HepG2 (cell line): ENCODE measurements around the gene PSKH1. TPM values are rescaled to one million over a fixed set of nuclear protein-coding genes. Genes with fewer than 3 reads are reported as not detected.

Experiments used
- AGO1 ChIP-seq: fragments of 200-400 bp; formaldehyde crosslinking; IDR thresholded peaks from 2 replicates; pipeline ENCODE4 v1.6.1; 2017; ENCODE audit warnings: mild to moderate bottlenecking, low read depth, low read length, moderate library complexity; ENCODE audit not compliant: poor library complexity, severe bottlenecking
- CCAR2 ChIP-seq: fragments of 200-400 bp; formaldehyde crosslinking; optimal IDR thresholded peaks from 2 replicates; pipeline ENCODE3; 2018; ENCODE audit warnings: low read depth, mild to moderate bottlenecking, low read length, moderate library complexity
- DR1 ChIP-seq: sonication (generic); formaldehyde crosslinking; IDR thresholded peaks from 2 replicates; pipeline ENCODE4 v1.8.0; 2021; ENCODE audit warnings: mild to moderate bottlenecking, missing genetic modification reagents, inconsistent platforms
- EP300 ChIP-seq, 3 experiments: sonication (generic) in 1 of 3; formaldehyde crosslinking in 1 of 3; IDR thresholded peaks; 2 replicates each; pipeline versions ENCODE4 v1.5.1 to v1.6.1; 2011 to 2020; ENCODE audit warnings: low read depth in 2 of 3, low read length in 2 of 3, borderline replicate concordance in 1 of 3, improper control_type of control experiment in 1 of 3, mild to moderate bottlenecking in 1 of 3, missing genetic modification reagents in 1 of 3, moderate library complexity in 1 of 3
- FOXK2 ChIP-seq: fragments of 450-650 bp; IDR thresholded peaks from 2 replicates; pipeline ENCODE4 v1.6.1; 2016
- HNRNPLL ChIP-seq: fragments of 200-400 bp; formaldehyde crosslinking; IDR thresholded peaks from 2 replicates; pipeline ENCODE4 v1.6.1; 2017; ENCODE audit warnings: mild to moderate bottlenecking, low read depth, low read length; ENCODE audit not compliant: poor library complexity, severe bottlenecking
- KMT2B ChIP-seq: IDR thresholded peaks from 2 replicates; pipeline ENCODE4 v1.6.1; 2016; ENCODE audit warnings: missing genetic modification reagents, missing compliant biosample characterization
- NFRKB ChIP-seq: fragments of 450-650 bp; IDR thresholded peaks from 2 replicates; pipeline ENCODE4 v1.6.1; 2017
- PHB2 ChIP-seq: fragments of 450-650 bp; IDR thresholded peaks from 2 replicates; pipeline ENCODE4 v1.6.1; 2018; ENCODE audit not compliant: partially characterized antibody
- RFX3 ChIP-seq: IDR thresholded peaks from 2 replicates; pipeline ENCODE4 v1.6.1; 2016; ENCODE audit warnings: missing biosample characterization, missing genetic modification reagents
- TCF7L2 ChIP-seq: IDR thresholded peaks from 2 replicates; pipeline ENCODE4 v1.6.1; 2011; ENCODE audit warnings: mild to moderate bottlenecking, low read depth, low read length, moderate library complexity
- ZNF207 ChIP-seq: fragments of 450-650 bp; IDR thresholded peaks from 2 replicates; pipeline ENCODE4 v1.6.1; 2016; ENCODE audit warnings: antibody characterized with exemption, borderline replicate concordance
- ZNF317 ChIP-seq: sonication (generic); formaldehyde crosslinking; IDR thresholded peaks from 2 replicates; pipeline ENCODE4 v1.5.0; 2020; ENCODE audit warnings: mild to moderate bottlenecking, missing genetic modification reagents
- ZNF326 ChIP-seq: sonication (generic); formaldehyde crosslinking; IDR thresholded peaks from 2 replicates; pipeline ENCODE4 v1.4.0; 2020; ENCODE audit warnings: missing genetic modification reagents, borderline replicate concordance
- ZNF451 ChIP-seq: sonication (generic); formaldehyde crosslinking; IDR thresholded peaks from 2 replicates; pipeline ENCODE4 v1.5.0; 2020; ENCODE audit warnings: mild to moderate bottlenecking, missing genetic modification reagents
- ZNF703 ChIP-seq: sonication (generic); formaldehyde crosslinking; IDR thresholded peaks from 2 replicates; pipeline ENCODE4 v1.5.1; 2020; ENCODE audit warnings: missing genetic modification reagents, mild to moderate bottlenecking, moderate library complexity, borderline replicate concordance
- ZNF747 ChIP-seq: sonication (generic); formaldehyde crosslinking; IDR thresholded peaks from 2 replicates; pipeline ENCODE4 v1.8.1; 2023; ENCODE audit warnings: missing genetic modification reagents, mild to moderate bottlenecking, borderline replicate concordance
- ZNF792 ChIP-seq: IDR thresholded peaks from 2 replicates; pipeline ENCODE4 v1.6.1; 2016
- polyA plus RNA-seq, 8 experiments: library from polyadenylated mRNA; depleted of rRNA in 3 of 8; stranded (reverse) in 7 of 8; unstranded in 1 of 8; fragments of >200 nt; fragmentation: Illumina TruSeq in 4 of 8; extraction: Trizol in 4 of 8; gene quantifications; 2 replicates each; pipeline versions ENCODE4 v1.2.1 to v1.2.3, GENCODE V29; 2011 to 2016; ENCODE audit warnings: low read depth in 4 of 8, missing spikeins in 1 of 8, mixed read lengths in 1 of 8; ENCODE audit not compliant: insufficient read depth in 1 of 8
- total RNA-seq, 5 experiments: library from RNA; depleted of rRNA; stranded (reverse); fragments of >200 nt; fragmentation: Illumina TruSeq; extraction: Trizol; gene quantifications; 2 replicates each; pipeline ENCODE4 v1.2.3, GENCODE V29; 2016; ENCODE audit warnings: low read depth in 1 of 5
- TF ChIP-seq, protein P1 (sequence below): sonication (generic); formaldehyde crosslinking; IDR thresholded peaks from 2 replicates; pipeline ENCODE4 v1.4.0; 2020; ENCODE audit warnings: missing genetic modification reagents, borderline replicate concordance
- TF ChIP-seq, protein P2 (sequence below): sonication (generic); formaldehyde crosslinking; IDR thresholded peaks from 2 replicates; pipeline ENCODE4 v1.8.0; 2022; ENCODE audit warnings: mild to moderate bottlenecking, missing genetic modification reagents, moderate library complexity
- TF ChIP-seq, protein P3 (sequence below): sonication (generic); formaldehyde crosslinking; IDR thresholded peaks from 2 replicates; pipeline ENCODE4 v1.4.0; 2020; ENCODE audit warnings: missing genetic modification reagents
- TF ChIP-seq, protein P4 (sequence below): sonication (generic); formaldehyde crosslinking; IDR thresholded peaks from 2 replicates; pipeline ENCODE4 v1.4.0; 2020; ENCODE audit warnings: missing genetic modification reagents

PSKH1 gene
- total and polyA plus RNA-seq, 2 of the 13 experiments (the other 11 are each of a cell fraction or from before 2014, with no cell fraction given) = 8.4 to 19.1 TPM

DNA sequence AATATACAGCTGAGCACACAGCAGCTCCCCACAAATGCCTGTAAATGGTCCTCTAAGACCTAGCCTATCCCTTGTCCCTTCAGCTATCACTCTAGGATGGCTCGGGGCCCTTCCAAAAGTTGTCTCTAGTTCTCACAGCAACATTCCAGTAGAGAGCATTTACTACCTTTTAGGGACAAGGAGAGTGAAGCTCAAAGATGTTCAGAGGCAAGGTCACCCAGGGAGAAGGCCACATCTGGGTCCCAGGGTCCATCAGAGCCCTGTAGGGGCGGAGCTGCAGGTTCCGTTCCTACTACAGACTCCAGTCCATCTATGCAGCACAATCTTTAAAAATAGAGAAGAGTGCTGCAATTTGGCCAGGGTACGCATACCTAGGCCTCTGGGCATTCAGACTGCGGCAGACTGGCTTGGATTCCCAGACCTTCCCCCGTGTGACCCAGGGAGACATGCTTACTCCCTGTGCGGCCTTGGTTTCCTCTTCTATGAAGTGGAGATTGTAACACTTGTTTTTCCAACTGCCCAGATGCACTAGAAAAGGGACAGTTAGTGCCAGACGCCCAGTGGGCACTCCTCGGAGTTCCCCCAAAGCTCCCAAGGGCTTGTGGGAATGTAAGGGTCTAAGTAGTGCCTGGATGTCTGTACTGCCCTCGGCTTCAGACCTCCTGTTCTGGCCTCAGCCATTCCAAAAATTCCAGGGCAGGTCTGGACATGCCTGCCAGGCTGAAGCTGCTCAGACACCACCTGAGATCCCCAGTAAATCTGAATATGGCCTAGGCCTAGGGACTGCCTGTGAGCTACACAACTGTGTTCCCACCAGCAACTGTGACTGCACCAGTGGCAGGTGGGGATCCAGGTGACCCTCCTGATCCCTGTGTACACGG lies 72.9 kb downstream of the PSKH1 start (continued):
- TF ChIP-seq PHB2 = no peak
- TF ChIP-seq KMT2B (CRISPR knock-in tag) = no peak
- no peak for TF ChIP-seq ZNF703 (CRISPR knock-in tag)
- TF ChIP-seq HNRNPLL = no peak
- TF ChIP-seq CCAR2 = no peak
- TF ChIP-seq ZNF792 (CRISPR knock-in tag) = no peak
- TF ChIP-seq, protein P1, sequence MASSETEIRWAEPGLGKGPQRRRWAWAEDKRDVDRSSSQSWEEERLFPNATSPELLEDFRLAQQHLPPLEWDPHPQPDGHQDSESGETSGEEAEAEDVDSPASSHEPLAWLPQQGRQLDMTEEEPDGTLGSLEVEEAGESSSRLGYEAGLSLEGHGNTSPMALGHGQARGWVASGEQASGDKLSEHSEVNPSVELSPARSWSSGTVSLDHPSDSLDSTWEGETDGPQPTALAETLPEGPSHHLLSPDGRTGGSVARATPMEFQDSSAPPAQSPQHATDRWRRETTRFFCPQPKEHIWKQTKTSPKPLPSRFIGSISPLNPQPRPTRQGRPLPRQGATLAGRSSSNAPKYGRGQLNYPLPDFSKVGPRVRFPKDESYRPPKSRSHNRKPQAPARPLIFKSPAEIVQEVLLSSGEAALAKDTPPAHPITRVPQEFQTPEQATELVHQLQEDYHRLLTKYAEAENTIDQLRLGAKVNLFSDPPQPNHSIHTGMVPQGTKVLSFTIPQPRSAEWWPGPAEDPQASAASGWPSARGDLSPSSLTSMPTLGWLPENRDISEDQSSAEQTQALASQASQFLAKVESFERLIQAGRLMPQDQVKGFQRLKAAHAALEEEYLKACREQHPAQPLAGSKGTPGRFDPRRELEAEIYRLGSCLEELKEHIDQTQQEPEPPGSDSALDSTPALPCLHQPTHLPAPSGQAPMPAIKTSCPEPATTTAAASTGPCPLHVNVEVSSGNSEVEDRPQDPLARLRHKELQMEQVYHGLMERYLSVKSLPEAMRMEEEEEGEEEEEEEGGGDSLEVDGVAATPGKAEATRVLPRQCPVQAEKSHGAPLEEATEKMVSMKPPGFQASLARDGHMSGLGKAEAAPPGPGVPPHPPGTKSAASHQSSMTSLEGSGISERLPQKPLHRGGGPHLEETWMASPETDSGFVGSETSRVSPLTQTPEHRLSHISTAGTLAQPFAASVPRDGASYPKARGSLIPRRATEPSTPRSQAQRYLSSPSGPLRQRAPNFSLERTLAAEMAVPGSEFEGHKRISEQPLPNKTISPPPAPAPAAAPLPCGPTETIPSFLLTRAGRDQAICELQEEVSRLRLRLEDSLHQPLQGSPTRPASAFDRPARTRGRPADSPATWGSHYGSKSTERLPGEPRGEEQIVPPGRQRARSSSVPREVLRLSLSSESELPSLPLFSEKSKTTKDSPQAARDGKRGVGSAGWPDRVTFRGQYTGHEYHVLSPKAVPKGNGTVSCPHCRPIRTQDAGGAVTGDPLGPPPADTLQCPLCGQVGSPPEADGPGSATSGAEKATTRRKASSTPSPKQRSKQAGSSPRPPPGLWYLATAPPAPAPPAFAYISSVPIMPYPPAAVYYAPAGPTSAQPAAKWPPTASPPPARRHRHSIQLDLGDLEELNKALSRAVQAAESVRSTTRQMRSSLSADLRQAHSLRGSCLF (CRISPR knock-in tag) = no peak
- TF ChIP-seq ZNF317 (CRISPR knock-in tag) = no peak
- TF ChIP-seq, protein P2, sequence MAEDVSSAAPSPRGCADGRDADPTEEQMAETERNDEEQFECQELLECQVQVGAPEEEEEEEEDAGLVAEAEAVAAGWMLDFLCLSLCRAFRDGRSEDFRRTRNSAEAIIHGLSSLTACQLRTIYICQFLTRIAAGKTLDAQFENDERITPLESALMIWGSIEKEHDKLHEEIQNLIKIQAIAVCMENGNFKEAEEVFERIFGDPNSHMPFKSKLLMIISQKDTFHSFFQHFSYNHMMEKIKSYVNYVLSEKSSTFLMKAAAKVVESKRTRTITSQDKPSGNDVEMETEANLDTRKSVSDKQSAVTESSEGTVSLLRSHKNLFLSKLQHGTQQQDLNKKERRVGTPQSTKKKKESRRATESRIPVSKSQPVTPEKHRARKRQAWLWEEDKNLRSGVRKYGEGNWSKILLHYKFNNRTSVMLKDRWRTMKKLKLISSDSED (CRISPR knock-in tag) = no peak
- TF ChIP-seq ZNF747 (CRISPR knock-in tag) = no peak
- no peak for TF ChIP-seq DR1 (CRISPR knock-in tag)
- TF ChIP-seq RFX3 (CRISPR knock-in tag) = no peak
- TF ChIP-seq, protein P3, sequence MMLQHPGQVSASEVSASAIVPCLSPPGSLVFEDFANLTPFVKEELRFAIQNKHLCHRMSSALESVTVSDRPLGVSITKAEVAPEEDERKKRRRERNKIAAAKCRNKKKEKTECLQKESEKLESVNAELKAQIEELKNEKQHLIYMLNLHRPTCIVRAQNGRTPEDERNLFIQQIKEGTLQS = no peak
- no peak for TF ChIP-seq EP300 (IDR thresholded peaks at IDR 0.05; ENCODE audit: low read depth in 2 of 2, low read length in 2 of 2)
- TF ChIP-seq EP300 (CRISPR knock-in tag; IDR thresholded peaks at IDR 0.05; ENCODE audit: borderline replicate concordance) = no peak
- TF ChIP-seq FOXK2 = no peak
- TF ChIP-seq, protein P4, sequence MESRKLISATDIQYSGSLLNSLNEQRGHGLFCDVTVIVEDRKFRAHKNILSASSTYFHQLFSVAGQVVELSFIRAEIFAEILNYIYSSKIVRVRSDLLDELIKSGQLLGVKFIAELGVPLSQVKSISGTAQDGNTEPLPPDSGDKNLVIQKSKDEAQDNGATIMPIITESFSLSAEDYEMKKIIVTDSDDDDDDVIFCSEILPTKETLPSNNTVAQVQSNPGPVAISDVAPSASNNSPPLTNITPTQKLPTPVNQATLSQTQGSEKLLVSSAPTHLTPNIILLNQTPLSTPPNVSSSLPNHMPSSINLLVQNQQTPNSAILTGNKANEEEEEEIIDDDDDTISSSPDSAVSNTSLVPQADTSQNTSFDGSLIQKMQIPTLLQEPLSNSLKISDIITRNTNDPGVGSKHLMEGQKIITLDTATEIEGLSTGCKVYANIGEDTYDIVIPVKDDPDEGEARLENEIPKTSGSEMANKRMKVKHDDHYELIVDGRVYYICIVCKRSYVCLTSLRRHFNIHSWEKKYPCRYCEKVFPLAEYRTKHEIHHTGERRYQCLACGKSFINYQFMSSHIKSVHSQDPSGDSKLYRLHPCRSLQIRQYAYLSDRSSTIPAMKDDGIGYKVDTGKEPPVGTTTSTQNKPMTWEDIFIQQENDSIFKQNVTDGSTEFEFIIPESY (CRISPR knock-in tag) = no peak
- no peak for TF ChIP-seq ZNF326 (CRISPR knock-in tag)
- TF ChIP-seq ZNF451 (CRISPR knock-in tag) = no peak
- no peak for TF ChIP-seq TCF7L2
- TF ChIP-seq AGO1 = no peak
- no peak for TF ChIP-seq ZNF207
- TF ChIP-seq NFRKB = no peak
